A549 (cell line): Measurements from ENCODE around the gene AIPL1. TPM values are rescaled to one million over a fixed set of nuclear protein-coding genes. Genes with fewer than 3 reads are reported as not detected.

Experiments
- ATAC-seq, 2 experiments: fragments of 200-7000 bp in 1 of 2; fragments of >200 bp in 1 of 2; cut with Nextera tagmentation in 1 of 2; cut with Tn5 transposase in 1 of 2; 3 replicates each; pipeline versions ENCODE4 v1.8.0 to v1.9.1; 2018 to 2020; ENCODE audit warnings: mild to moderate bottlenecking in 1 of 2, moderate library complexity in 1 of 2
- CTCF ChIA-PET: fragments of 300-600 bp; sonication (Branson Sonifier 250); formaldehyde crosslinking; extraction: SDS; loops from one replicate; lab custom pipeline; 2021; ENCODE audit warnings: antibody characterized with exemption, inconsistent platforms; lab: Yijun Ruan, JAX
- POLR2A ChIA-PET: fragments of 350-600 bp; formaldehyde crosslinking; extraction: SDS; loops from one replicate; lab custom pipeline; 2021; ENCODE audit warnings: antibody characterized with exemption, inconsistent platforms; lab: Yijun Ruan, JAX
- DNase-seq, 2 experiments: peaks; one replicate each; pipeline versions ENCODE4 v3.0.0 to v3.0.0-alpha.2; 2011 to 2016; ENCODE audit warnings: low read depth in 1 of 2, low spot score in 1 of 2
- FAIRE-seq: peaks from 2 replicates; lab custom pipeline; 2011; peaks lifted over from hg19 to GRCh38; lab: Jason Lieb, UNC
- H3K27ac ChIP-seq, 2 experiments: fragments of >200 bp; sonication (Bioruptor Twin); formaldehyde crosslinking; 3 replicates each; pipeline ENCODE4 v1.5.1; 2016 to 2017
- H3K4me1 ChIP-seq: fragments of >200 bp; sonication (Bioruptor Twin); formaldehyde crosslinking; 3 replicates; pipeline ENCODE4 v1.6.1; 2016
- H3K4me2 ChIP-seq: fragments of >200 bp; sonication (Bioruptor Twin); formaldehyde crosslinking; 3 replicates; pipeline ENCODE4 v1.6.1; 2016
- H3K4me3 ChIP-seq: fragments of >200 bp; sonication (Bioruptor Twin); formaldehyde crosslinking; 3 replicates; pipeline ENCODE4 v1.5.1; 2016
- H3K9me3 ChIP-seq: fragments of >200 bp; sonication (Bioruptor Twin); formaldehyde crosslinking; 3 replicates; pipeline ENCODE4 v1.6.1; 2016
- ATOH8 ChIP-seq: fragments of 250-450 bp; sonication (Bioruptor Pico); IDR thresholded peaks from 2 replicates; pipeline ENCODE4 v1.5.0; 2020; ENCODE audit warnings: low read depth, mild to moderate bottlenecking, moderate library complexity
- CBX8 ChIP-seq: fragments of 200-600 bp; sonication (generic); IDR thresholded peaks from 2 replicates; pipeline ENCODE4 v1.6.1; 2016
- CHD2 ChIP-seq: fragments of 150-350 bp; IDR thresholded peaks from 2 replicates; pipeline ENCODE4 v1.6.1; 2014; ENCODE audit warnings: low read length; ENCODE audit not compliant: partially characterized antibody
- CHD4 ChIP-seq: fragments of 200-600 bp; sonication (generic); IDR thresholded peaks from 2 replicates; pipeline ENCODE4 v1.6.1; 2016; ENCODE audit warnings: antibody characterized with exemption, mild to moderate bottlenecking, borderline replicate concordance
- EHF ChIP-seq: fragments of 250-450 bp; sonication (Bioruptor Pico); IDR thresholded peaks from 2 replicates; pipeline ENCODE4 v1.5.0; 2020; ENCODE audit warnings: mild to moderate bottlenecking
- HOXB5 ChIP-seq: fragments of 250-450 bp; sonication (Bioruptor Pico); IDR thresholded peaks from 2 replicates; pipeline ENCODE4 v1.5.0; 2020; ENCODE audit warnings: mild to moderate bottlenecking, moderate library complexity
- KDM1A ChIP-seq: fragments of 200-600 bp; sonication (generic); IDR thresholded peaks from 2 replicates; pipeline ENCODE4 v1.6.1; 2016; ENCODE audit warnings: low read depth, mild to moderate bottlenecking
- KDM5A ChIP-seq: fragments of 200-600 bp; sonication (generic); IDR thresholded peaks from 2 replicates; pipeline ENCODE4 v1.6.1; 2016; ENCODE audit warnings: antibody characterized with exemption, mild to moderate bottlenecking
- MAFK ChIP-seq: fragments of 450-650 bp; IDR thresholded peaks from 2 replicates; pipeline ENCODE4 v1.6.1; 2014; ENCODE audit not compliant: partially characterized antibody
- MYC ChIP-seq: IDR thresholded peaks from 2 replicates; pipeline ENCODE4 v1.6.1; 2012; ENCODE audit warnings: mild to moderate bottlenecking, inconsistent platforms, low read length, improper control_type of control experiment, borderline replicate concordance
- NFE2L2 ChIP-seq: fragments of 150-350 bp; conservative IDR thresholded peaks from 2 replicates; pipeline ENCODE4 v1.6.1; 2014; ENCODE audit warnings: low read length
- SMC3 ChIP-seq: fragments of >200 bp; sonication (Bioruptor Twin); formaldehyde crosslinking; IDR thresholded peaks from 3 replicates; pipeline ENCODE4 v1.6.1; 2018; ENCODE audit warnings: inconsistent platforms
- TFCP2L1 ChIP-seq: fragments of 250-450 bp; sonication (Bioruptor Pico); IDR thresholded peaks from 2 replicates; pipeline ENCODE4 v1.5.0; 2021; ENCODE audit warnings: mild to moderate bottlenecking
- TP53 ChIP-seq: fragments of 250-450 bp; sonication (Bioruptor Pico); IDR thresholded peaks from 2 replicates; pipeline ENCODE4 v1.5.0; 2021; ENCODE audit warnings: mild to moderate bottlenecking, moderate library complexity
- ZFP36 ChIP-seq: fragments of 450-650 bp; IDR thresholded peaks from 2 replicates; pipeline ENCODE4 v1.6.1; 2014; ENCODE audit warnings: borderline replicate concordance; ENCODE audit not compliant: partially characterized antibody
- ZNF302 ChIP-seq: fragments of 250-450 bp; sonication (Bioruptor Pico); IDR thresholded peaks from 2 replicates; pipeline ENCODE4 v1.9.0; 2021; ENCODE audit warnings: inconsistent platforms, mild to moderate bottlenecking, moderate library complexity
- WGBS: methylation state at CpG from one replicate; pipeline ENCODE4 v1.1.6; 2017; ENCODE audit errors: missing lambda C conversion rate; 5-methylcytosine and 5-hydroxymethylcytosine counted together
- polyA plus RNA-seq, 4 experiments: library from polyadenylated mRNA; depleted of rRNA in 3 of 4; stranded (reverse); fragments of >200 nt; fragmentation: RNase III in 1 of 4; extraction: RNeasy Plus Mini Kit Qiagen cat#74134 plus additional on column Dnase treatment in 1 of 4; gene quantifications; 2 replicates in 3 of 4; 3 replicates in 1 of 4; pipeline ENCODE4 v1.2.3, GENCODE V29; 2011 to 2017
- TF ChIP-seq, protein P1 (sequence below): IDR thresholded peaks from 2 replicates; pipeline ENCODE4 v1.6.1; 2012; ENCODE audit warnings: low read depth, borderline replicate concordance
- TF ChIP-seq, protein P2 (sequence below): fragments of 450-650 bp; IDR thresholded peaks from 2 replicates; pipeline ENCODE4 v1.6.1; 2014; ENCODE audit warnings: antibody characterized with exemption
- TF ChIP-seq, protein P3 (sequence below): fragments of >200 bp; sonication (Bioruptor Twin); formaldehyde crosslinking; IDR thresholded peaks from 3 replicates; pipeline ENCODE4 v1.6.1; 2016
- TF ChIP-seq, protein P4 (sequence below): fragments of >200 bp; sonication (Bioruptor Twin); formaldehyde crosslinking; IDR thresholded peaks from 3 replicates; pipeline ENCODE4 v1.5.1; 2016
- TF ChIP-seq, protein P5 (sequence below): IDR thresholded peaks from 2 replicates; pipeline ENCODE4 v1.6.1; 2012
- TF ChIP-seq, protein P6 (sequence below): fragments of 150-350 bp; IDR thresholded peaks from 2 replicates; pipeline ENCODE4 v1.6.1; 2014; ENCODE audit warnings: low read depth, mild to moderate bottlenecking, low read length

Gene AIPL1
- polyA plus RNA-seq, 2 of the 4 experiments (the other 2 are of a cell fraction) = not detected

- Histone ChIP-seq H3K4me2 (no peak overlapping the region), H3K4me1 (0 out of 3 replicates have a peak, but pooled peaks cover 3% of the 10 kb centered on the region), H3K4me3 (no peak overlapping the region), H3K9me3 (no peaks in the 10 kb centered on the region)
- ChIA-PET CTCF (no interaction called here), POLR2A (no interaction called here)
- WGBS = 41% methylated on average over 8 of the region's 8 CpGs
- FAIRE-seq = no peak
- no peak for ATAC-seq
- TF ChIP-seq MYC (no peak), KDM5A (no peak), CHD4 (no peak), SMC3 (no peak), ZFP36 (no peak), CHD2 (no peak), ZNF302 (CRISPR knock-in tag) (no peak)
- TF ChIP-seq, protein P1, sequence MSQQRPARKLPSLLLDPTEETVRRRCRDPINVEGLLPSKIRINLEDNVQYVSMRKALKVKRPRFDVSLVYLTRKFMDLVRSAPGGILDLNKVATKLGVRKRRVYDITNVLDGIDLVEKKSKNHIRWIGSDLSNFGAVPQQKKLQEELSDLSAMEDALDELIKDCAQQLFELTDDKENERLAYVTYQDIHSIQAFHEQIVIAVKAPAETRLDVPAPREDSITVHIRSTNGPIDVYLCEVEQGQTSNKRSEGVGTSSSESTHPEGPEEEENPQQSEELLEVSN = no peak
- TF ChIP-seq, protein P2, sequence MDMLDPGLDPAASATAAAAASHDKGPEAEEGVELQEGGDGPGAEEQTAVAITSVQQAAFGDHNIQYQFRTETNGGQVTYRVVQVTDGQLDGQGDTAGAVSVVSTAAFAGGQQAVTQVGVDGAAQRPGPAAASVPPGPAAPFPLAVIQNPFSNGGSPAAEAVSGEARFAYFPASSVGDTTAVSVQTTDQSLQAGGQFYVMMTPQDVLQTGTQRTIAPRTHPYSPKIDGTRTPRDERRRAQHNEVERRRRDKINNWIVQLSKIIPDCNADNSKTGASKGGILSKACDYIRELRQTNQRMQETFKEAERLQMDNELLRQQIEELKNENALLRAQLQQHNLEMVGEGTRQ = no peak
- TF ChIP-seq, protein P3, sequence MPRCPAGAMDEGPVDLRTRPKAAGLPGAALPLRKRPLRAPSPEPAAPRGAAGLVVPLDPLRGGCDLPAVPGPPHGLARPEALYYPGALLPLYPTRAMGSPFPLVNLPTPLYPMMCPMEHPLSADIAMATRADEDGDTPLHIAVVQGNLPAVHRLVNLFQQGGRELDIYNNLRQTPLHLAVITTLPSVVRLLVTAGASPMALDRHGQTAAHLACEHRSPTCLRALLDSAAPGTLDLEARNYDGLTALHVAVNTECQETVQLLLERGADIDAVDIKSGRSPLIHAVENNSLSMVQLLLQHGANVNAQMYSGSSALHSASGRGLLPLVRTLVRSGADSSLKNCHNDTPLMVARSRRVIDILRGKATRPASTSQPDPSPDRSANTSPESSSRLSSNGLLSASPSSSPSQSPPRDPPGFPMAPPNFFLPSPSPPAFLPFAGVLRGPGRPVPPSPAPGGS = no peak
- TF ChIP-seq, all 56 proteins: peak for 0
- no peak for DNase-seq
- H3K27ac ChIP-seq = no peak overlapping the region
Measured at GRCh38 chr17:6387858-6388257, 47.1 kb downstream of the AIPL1 start.

DNA sequence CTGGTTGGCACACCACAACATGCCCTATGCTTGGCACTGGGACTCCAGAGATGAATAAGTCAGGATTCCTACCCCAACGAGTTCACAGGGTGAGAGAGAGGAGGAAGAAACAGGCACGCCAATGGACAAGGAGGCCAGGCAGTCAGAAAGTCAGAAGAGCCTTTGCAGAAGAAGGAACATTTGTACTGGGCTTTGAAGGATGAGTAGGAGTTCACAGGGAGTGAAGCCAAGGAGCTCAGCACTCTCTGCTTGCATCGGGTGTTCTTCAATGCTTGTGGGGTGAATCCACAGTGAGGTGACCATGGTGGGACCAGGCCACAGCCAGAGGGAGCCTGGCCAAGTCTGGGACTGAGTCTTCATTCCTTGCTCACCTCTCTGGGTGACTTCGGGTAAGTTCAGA, 47.5 kb downstream of the AIPL1 start:
- FAIRE-seq (no peak), ATAC-seq (no peak), DNase-seq (no peak)
- 0 out of 3 replicates have a peak, but pooled peaks cover under 1% of the 10 kb centered on the region for H3K4me1 ChIP-seq
- TF ChIP-seq CHD2 (no peak), ATOH8 (CRISPR knock-in tag) (no peak), TFCP2L1 (CRISPR knock-in tag) (no peak), MAFK (no peak), TP53 (no peak), ZNF302 (CRISPR knock-in tag) (no peak), HOXB5 (CRISPR knock-in tag) (no peak), CBX8 (no peak), NFE2L2 (no peak), KDM1A (no peak), EHF (CRISPR knock-in tag) (no peak)
- TF ChIP-seq, protein P4, sequence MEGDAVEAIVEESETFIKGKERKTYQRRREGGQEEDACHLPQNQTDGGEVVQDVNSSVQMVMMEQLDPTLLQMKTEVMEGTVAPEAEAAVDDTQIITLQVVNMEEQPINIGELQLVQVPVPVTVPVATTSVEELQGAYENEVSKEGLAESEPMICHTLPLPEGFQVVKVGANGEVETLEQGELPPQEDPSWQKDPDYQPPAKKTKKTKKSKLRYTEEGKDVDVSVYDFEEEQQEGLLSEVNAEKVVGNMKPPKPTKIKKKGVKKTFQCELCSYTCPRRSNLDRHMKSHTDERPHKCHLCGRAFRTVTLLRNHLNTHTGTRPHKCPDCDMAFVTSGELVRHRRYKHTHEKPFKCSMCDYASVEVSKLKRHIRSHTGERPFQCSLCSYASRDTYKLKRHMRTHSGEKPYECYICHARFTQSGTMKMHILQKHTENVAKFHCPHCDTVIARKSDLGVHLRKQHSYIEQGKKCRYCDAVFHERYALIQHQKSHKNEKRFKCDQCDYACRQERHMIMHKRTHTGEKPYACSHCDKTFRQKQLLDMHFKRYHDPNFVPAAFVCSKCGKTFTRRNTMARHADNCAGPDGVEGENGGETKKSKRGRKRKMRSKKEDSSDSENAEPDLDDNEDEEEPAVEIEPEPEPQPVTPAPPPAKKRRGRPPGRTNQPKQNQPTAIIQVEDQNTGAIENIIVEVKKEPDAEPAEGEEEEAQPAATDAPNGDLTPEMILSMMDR = no peak
- TF ChIP-seq, protein P5, sequence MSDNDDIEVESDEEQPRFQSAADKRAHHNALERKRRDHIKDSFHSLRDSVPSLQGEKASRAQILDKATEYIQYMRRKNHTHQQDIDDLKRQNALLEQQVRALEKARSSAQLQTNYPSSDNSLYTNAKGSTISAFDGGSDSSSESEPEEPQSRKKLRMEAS = no peak
- TF ChIP-seq, protein P2 = no peak
- TF ChIP-seq, protein P6, sequence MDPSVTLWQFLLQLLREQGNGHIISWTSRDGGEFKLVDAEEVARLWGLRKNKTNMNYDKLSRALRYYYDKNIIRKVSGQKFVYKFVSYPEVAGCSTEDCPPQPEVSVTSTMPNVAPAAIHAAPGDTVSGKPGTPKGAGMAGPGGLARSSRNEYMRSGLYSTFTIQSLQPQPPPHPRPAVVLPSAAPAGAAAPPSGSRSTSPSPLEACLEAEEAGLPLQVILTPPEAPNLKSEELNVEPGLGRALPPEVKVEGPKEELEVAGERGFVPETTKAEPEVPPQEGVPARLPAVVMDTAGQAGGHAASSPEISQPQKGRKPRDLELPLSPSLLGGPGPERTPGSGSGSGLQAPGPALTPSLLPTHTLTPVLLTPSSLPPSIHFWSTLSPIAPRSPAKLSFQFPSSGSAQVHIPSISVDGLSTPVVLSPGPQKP = no peak
- WGBS = 26% methylated on average over 4 of the region's 4 CpGs
- no peaks in the 10 kb centered on the region for H3K9me3 ChIP-seq
- no peak overlapping the region for H3K27ac ChIP-seq
- ChIA-PET CTCF (no interaction called here), POLR2A (no interaction called here)
- H3K4me3 ChIP-seq = no peak overlapping the region
- no peak overlapping the region for H3K4me2 ChIP-seq
